Anterior cingulate cortex (tissue), 58 donors: ENCODE results near the gene HSPA4.

Experiments
- DNase-seq, 58 donors: peaks; one replicate each; lab custom pipeline; 2025; lab: John Stamatoyannopoulos, UW

The HSPA4 gene

GRCh38 chr5:133147815-133148567, 96.2 kb downstream of the HSPA4 start:
- DNase-seq, result peak in 3 of 58 donors; percentile 4 to 21 (median 9)

- no peak for DNase-seq
Observed at GRCh38 chr5:133149345-133149744, 97.5 kb downstream of the HSPA4 start.

- DNase-seq, result no peak
Observed at GRCh38 chr5:133150909-133151544, 99.2 kb downstream of the HSPA4 start.

- no peak for DNase-seq
Observed at GRCh38 chr5:133154274-133155075, 102.7 kb downstream of the HSPA4 start.

GRCh38 chr5:133155326-133155969, 103.6 kb downstream of the HSPA4 start:
- no peak for DNase-seq
